ENCODE data around the gene IGFN1.

The IGFN1 gene

GRCh38 chr1:201147396-201148015, 43.1 kb upstream of the IGFN1 start:
- H3K4me3 Mint-ChIP-seq = no peak overlapping the region
- peaks cover 5% of the 10 kb centered on the region for H3K27me3 Mint-ChIP-seq (ENCODE audit: low read depth, poor library complexity)
- no peaks in the 10 kb centered on the region for H3K9me3 Mint-ChIP-seq
- H3K27ac Mint-ChIP-seq = peak overlapping the region; percentile 52
- DNase-seq = no peak
- H3K4me1 Mint-ChIP-seq = peaks cover 9% of the 10 kb centered on the region
- H3K36me3 Mint-ChIP-seq (ENCODE audit: low read depth) = peaks cover 67% of the 10 kb centered on the region
- no peak for TF ChIP-seq CTCF (IDR thresholded peaks at IDR 0.05)

DNA sequence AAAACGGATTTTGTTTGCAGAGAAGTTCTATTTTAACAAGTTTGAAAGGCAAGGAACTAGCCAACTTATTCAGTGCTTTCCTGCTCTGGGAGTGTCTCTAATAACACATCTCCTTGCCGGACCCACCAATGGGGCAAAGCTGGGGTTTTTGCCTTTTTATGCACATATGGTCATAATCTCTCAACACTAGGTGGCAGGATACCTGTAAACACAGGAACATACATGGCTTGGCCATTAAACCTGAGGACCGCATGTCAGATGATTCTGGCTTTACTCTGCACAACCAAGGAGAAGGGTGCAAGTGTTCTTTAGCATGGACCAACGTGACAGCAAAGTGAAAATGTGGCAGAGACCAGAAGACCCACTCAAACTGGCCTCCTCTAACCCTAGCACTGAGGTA, 41.2 kb upstream of the IGFN1 start:
- no peak overlapping the region for H3K4me3 Mint-ChIP-seq
- H3K9me3 Mint-ChIP-seq = no peaks in the 10 kb centered on the region
- no peak for DNase-seq

GRCh38 chr1:201153474-201154388, 36.9 kb upstream of the IGFN1 start:
- no peaks in the 10 kb centered on the region for H3K9me3 Mint-ChIP-seq
- DNase-seq = no peak
- peak overlapping the region; percentile 19 for H3K27ac Mint-ChIP-seq
- H3K4me1 Mint-ChIP-seq = peaks cover 26% of the 10 kb centered on the region
- H3K27me3 Mint-ChIP-seq (ENCODE audit: low read depth, poor library complexity) = peaks cover under 1% of the 10 kb centered on the region
- no peak for TF ChIP-seq CTCF (IDR thresholded peaks at IDR 0.05)
- peaks cover 23% of the 10 kb centered on the region for H3K36me3 Mint-ChIP-seq (ENCODE audit: low read depth)
- H3K4me3 Mint-ChIP-seq = peak overlapping the region; percentile 94

More for the DNA sequence above, 41.2 kb upstream of the IGFN1 start:
- no peak overlapping the region for H3K27ac Mint-ChIP-seq
- peaks cover 53% of the 10 kb centered on the region for H3K36me3 Mint-ChIP-seq (ENCODE audit: low read depth)
- peaks cover 21% of the 10 kb centered on the region for H3K4me1 Mint-ChIP-seq
- H3K27me3 Mint-ChIP-seq (ENCODE audit: low read depth, poor library complexity) = no peaks in the 10 kb centered on the region
- no peak for TF ChIP-seq CTCF (IDR thresholded peaks at IDR 0.05)

GRCh38 chr1:201154389-201155165, 36.0 kb upstream of the IGFN1 start, which contains the start of gene TMEM9:
TSS of gene TMEM9 (minus strand) at chr1:201154474. CDS start at chr1:201153923, 551 bp downstream.
- Mint-ChIP-seq H3K4me1 (peaks cover 26% of the 10 kb centered on the region), H3K36me3 (ENCODE audit: low read depth) (peaks cover 16% of the 10 kb centered on the region)
- no peak for TF ChIP-seq CTCF (IDR thresholded peaks at IDR 0.05)

DNA sequence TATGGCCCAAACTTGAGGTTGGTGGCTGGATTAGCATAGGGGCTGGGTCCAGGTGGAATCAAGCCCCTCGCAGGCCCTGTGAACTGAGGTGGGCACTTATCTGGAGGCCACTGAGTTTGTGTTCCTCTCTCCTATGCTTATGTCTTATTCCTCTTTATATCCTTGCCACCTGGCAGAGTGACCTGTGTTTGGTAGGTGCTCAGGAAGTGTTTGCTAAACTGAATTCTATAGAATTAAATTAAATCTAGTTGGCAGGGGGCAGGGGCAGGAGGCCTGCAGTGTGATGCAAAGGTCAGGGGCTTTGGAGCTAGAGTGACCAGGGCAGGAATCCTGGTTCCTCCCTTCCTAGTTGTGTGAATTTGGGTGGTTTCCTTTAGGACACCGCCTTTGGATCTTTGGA, 35.3 kb upstream of the IGFN1 start:
- Mint-ChIP-seq H3K27ac (no peak overlapping the region), H3K36me3 (ENCODE audit: low read depth) (peaks cover 13% of the 10 kb centered on the region), H3K4me3 (no peak overlapping the region), H3K4me1 (peaks cover 26% of the 10 kb centered on the region), H3K27me3 (ENCODE audit: low read depth, poor library complexity) (peaks cover 13% of the 10 kb centered on the region), H3K9me3 (no peaks in the 10 kb centered on the region)
- TF ChIP-seq CTCF (IDR thresholded peaks at IDR 0.05) = no peak
- DNase-seq = no peak

More at GRCh38 chr1:201154389-201155165, 36.0 kb upstream of the IGFN1 start, which contains the start of gene TMEM9:
- peak; percentile 100 for DNase-seq
- Mint-ChIP-seq H3K27ac (peak within 1 kb of the TSS; percentile 55), H3K4me3 (peak within 1 kb of the TSS; percentile 94), H3K9me3 (no peaks in the 10 kb centered on the region), H3K27me3 (ENCODE audit: low read depth, poor library complexity) (peaks cover 8% of the 10 kb centered on the region)
